HG03097 (cell line): Measurements from ENCODE around the gene INO80C.
"Not testable (repeated sequence)": the region's sequence is repeated elsewhere in the genome, so short reads cannot be mapped to it uniquely, and the experiment has no call there.

Experiments used
- ATAC-seq: cut with Tn5 transposase; IDR thresholded peaks from one replicate; pipeline ENCODE4 v1.9.1; 2021; ENCODE audit not compliant: unreplicated experiment, low FRiP score

INO80C gene

DNA sequence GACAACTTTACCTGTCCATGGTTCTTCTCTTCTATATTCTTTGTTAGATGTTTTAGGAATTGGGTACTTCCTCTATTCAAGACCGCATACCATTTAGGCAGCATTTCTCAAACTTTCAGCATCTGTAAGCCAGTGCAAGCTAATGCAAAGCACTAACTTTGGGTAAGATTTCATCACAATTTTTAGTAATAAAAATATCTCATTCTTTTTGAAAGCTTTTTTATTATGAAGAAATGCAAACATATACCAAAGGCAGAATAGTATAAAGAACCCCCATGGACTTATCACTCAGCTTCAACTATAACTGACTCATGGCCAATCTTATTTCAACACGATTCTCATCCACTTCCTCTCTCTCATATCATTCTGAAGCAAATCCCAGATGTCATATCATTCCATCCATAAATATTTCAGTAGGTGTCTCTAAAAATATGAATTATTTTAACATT lies 32.9 kb downstream of the INO80C start:
- no peak for ATAC-seq

DNA sequence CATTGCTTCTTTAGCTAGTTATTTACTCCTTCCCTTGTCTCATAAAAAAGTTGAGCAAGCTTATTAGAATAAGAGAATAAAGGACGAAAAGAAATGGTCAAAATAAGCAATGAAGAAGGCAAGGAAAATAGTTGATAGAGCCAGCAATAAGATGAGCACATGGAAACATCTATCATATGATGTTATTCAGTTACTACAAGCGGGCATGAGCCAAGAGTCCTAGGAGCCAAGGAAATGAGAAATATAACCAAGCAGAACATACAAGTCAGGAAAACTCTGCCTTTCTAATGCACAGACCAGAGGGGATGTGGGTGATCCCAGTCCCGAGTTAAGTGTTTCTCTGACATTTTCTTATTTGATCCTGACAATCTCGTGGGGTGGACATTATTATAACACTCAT lies 33.9 kb downstream of the INO80C start:
- no peak for ATAC-seq

DNA sequence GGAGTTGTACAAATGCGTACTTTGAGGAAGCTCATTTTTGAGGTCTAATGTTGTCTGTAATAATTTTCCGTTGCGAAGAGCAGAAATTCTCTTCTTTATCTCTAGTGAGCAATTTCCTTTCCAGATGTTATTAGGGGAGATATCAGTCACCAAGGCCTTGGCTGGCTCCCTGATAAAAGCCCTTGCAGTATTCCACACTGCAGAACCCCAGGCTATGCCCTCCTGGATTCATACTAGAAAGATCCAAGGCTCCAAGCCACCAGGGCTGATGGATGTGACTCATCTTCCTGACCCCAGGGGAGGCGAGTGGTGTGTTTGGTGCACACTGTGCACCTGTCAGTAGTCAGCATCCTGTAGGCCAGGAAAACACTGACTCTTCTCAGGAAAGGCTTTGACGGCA lies 34.7 kb downstream of the INO80C start:
- ATAC-seq: no peak

DNA sequence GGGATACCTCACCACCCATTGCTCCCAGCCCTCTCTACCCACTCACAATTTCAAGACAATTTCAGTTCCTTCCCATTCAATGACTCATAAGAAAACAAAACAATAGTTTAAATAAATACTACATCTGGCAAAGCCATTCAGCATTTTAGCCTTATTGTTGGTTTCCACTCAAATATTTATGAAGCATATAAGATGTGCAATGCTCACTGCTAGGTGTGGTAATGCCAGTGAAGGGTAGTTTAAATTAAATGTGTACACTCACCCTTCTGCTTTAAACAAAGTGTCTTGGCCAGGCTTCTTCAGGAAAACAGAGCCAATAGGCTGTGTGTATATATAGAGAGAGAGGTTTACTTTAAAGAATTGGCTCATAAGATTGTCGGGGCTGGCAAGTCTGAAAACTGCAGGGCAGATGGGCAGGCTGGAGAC lies 37.0 kb downstream of the INO80C start:
- ATAC-seq: no peak

DNA sequence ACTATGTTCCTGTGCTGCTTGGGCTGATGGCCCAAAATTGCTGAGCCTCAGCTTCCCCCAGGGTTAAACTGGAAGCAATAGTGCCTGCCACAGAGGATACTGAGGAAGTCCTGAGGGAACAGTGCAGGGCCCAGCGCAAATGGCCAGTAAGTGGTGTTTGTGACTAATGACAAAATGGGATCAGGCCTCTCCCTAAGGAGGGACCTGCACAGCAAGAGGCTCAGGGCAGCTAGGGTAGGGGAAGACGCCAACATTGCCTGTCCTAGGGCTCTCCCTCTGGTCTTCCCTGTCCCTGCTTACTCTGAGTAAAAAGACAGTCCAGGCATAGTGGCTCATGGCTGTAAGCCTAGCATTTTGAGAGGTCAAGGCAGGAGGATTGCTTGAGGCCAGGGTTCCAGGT lies 37.8 kb downstream of the INO80C start:
- ATAC-seq: no peak

DNA sequence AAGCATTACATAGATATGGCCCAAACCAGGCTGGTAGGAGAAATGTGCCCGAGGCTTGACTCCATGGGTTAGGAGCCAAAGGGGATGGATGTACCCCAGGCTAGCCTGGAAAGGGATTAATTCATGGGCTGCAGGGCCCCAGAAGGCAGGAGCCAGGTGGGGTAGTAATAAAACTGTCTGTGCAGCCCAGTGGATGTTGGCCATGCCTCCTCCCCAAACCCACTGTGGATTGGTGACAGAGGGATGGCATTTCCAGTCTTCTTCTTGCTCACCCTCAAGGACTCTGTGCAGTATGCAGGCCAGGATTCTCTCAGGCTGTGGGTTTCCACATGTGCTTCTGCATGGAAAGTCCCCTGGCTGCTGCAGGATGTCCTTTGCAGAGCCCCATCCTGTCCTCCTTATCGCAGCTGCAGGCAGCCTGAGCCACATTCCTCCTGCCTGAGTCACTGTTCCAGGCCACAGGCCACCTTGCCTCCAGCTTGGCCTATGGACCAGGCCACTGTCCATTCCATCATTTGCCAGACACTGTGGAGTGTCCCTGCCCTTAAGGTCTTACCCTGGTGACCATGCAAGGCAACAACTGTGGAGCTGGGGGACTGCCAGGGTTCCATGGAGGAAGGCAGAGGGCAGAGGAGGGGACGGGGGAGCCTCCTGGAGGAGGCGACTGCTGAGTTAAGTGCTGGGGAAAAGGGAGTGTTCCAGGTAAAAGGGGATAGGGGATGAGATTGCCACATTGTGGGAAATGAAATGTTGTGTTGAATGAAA lies 38.9 kb downstream of the INO80C start:
- no peak for ATAC-seq

DNA sequence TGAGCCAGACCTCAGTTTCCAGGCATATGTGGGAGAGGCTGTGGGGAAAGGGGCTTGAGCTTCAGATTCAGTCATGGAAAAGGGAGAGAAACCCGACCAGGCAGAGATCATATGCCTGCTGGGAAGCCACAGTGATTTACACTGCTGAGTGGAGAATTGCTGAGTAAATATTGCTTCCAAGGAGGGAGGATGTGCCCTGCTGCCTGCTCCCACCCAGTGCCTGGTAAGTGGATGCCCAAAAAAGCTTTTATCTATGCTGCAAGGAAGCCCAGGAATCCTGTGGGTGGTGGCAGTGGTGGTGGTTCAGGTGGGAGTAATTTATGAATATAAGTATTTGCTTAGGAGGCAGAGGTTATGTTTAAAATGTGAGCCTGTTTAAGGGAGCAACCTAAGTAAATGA lies 39.5 kb downstream of the INO80C start:
- ATAC-seq: no peak

DNA sequence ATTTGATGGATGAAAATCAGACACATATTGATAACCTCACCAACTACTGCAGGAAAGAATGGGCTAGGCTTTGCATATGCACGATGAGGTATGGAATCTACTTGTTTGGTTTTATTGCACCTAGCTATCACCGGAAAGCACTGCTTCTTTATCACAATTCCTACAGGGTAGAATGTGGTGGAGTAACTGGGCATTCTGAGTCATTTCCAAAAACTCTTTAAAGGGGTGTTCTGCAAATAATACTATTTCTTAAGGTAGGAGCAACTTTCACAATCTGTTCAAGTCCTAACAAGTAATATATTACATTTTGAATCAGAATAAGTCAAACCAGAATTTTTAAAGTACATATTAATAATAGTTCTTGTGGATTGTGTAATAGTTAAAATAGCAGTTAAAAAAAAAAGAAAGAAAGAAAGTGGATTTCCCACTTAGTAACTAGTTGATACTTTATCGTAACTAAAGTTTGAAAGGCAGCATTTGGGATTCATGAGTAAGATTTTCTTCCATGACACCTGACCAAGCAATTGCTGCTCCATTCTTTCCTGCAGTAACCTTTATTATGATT lies 40.5 kb downstream of the INO80C start:
- ATAC-seq: no peak

DNA sequence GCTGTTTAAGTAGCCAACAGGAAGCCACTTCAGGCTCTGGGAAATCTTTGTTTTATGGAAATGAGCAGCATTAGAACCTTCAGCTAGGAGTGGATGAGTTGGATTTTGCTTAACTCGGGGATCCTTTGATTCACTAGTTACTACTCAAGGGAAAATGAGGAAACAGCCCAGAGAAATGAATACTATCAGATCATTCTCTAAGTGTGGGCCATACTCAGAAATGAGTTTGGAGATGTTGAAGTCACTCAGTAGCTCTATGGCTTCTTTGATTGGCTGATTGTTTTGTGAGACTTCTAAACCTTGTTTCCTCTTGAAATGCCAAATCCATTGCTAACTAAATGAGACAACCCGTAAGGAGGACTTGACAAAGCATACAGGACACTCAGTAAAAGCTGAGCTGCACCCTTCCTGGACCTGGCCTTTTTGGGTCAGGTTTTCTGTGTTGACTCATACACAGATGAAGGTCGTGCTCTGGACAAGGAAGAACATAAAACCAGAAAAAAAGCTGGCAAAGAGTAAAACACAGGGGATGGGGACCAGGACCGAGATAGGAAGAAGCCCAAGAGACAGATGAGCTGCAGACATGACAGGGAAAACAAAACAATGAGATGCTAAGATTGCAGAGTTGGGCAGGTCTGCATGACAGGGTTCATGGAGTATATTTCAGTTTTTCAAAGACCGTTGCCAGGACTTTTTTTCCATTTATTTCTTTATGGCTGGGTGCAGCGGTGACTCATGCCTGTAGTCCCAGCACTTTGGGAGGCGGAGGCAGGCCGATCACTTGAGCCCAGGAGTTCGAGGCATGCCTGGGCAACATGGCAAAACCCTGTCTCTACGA lies 41.6 kb downstream of the INO80C start:
- ATAC-seq: no peak

DNA sequence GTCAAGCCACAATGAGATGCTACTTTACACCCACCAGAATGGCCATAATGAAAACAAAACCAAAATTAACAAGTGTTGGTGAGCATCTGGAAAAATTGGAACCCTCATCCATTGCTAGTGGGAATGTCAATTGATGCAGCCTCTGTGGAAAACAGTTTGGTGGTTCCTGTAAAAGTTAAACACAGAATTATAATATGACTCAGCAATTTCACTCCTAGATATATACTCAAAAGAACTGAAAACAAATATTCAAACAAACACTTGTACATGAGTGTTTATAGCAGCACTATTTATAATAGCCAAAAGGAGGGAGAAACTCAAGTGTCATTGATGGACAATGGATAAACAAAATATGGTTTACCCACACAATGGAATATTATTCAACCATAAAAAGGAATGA lies 43.0 kb downstream of the INO80C start:
- ATAC-seq: no peak

DNA sequence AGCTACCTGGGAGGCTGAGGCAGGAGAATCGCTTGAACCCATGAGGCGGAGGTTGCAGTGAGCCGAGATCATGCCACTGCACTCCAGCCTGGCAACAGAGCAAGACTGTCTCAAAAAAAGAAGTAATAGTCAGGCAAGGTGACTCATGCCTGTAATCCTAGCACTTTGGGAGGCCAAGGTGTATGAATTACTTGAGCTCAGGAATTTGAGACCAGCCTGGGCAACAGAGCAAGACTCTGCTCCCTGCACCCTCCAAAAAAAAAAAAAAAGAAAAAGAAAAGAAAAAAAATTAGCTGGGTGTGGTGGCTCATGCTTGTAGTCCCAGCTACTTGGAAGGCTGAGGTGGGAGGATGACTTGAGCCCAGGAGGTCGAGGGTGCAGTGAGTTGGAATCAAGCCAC lies 44.7 kb downstream of the INO80C start:
- not testable (repeated sequence) for ATAC-seq

DNA sequence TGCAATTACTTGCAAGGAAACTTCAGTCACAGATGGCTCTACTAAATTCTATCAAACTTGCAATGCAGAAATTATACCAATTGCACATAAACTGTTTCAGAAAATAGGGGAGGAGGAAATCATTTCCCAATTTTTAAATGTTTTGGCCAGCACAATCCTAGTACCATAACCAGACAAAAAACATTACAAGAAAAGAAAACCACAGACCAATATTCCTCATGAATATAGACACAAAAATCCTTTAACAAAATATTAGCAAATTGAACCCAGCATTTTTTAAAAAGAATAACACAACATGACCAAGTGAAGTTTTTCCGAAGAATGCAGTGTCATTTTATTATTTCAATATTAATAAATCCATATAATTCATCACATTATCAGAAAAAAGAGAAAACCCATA lies 45.8 kb downstream of the INO80C start:
- ATAC-seq: no peak

DNA sequence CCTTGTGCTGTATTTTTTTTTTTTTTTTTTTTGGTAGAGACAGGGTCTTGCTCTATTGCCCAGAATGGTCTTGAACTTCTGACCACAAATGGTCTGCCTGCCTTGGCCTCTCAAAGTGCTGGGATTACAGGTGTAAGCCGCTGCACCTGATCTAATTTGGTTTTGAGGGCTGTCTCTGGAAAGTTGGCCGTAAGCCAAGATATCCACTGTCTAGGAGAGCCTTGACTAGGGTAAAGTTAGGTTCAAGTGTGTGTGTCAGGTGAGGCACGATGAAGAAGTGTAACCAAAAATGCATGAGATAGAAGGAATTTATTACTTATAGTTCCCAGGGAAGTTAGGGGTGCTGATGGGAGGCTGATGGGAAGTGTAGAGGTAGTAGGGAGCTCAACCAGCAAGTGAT lies 46.7 kb downstream of the INO80C start:
- no peak for ATAC-seq

DNA sequence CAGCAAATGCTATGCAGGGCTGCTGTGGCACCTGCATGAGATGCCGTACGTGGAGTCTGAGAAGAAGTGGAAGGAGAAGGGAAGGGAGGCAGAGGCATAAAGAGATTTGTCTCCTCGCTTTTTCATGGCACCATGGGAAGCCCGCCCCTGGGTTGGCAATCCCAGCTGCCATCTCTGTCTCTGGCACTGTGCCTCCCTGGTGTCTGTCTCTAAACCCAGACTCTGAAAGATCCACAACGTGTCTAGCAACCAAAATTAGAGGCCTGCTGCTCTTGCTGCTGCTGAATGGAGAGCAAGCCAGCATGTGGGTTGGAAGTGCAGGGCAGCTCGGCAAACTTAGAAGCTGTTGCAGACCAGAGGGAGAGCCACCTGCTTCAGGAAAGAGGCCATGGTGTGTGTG lies 53.1 kb downstream of the INO80C start:
- ATAC-seq: no peak

DNA sequence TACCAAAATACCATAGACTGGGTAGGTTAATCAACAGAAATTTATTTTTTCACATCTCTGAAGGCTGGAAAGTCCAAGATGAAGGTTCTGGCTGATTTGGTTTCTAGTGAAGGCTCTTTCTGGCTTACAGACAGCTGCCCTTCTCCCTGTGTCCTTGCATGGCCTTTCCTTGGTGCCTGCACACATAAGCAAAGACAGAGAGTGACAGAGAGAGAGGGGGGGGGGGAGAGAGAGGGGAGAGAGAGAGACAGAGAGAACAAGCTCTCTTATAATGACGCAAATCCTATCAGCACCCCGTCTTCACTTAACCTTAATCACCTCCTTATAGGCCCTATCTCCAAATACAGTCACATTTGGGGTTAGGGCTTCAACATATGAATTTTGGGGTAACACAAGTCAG lies 53.9 kb downstream of the INO80C start:
- ATAC-seq: no peak

DNA sequence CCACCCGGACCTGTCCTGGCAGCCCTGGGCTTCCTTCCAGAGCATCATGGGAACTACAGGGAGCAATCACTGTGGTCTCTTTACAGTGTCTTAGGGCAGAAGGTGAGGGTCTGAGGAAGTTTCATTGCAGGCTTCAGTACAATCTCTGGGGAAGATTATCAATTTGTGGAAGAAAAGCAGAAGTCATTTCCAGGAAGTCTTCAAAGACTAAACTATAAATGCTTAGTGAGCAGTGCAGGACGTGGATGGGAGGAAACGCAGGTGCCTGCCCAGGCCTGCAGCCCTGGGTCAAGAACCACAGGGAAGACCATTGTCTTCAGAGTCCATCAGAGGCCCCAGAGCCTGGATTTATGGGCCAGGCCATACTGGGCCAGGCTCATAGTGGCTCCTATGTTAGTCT lies 54.3 kb downstream of the INO80C start:
- ATAC-seq: no peak

DNA sequence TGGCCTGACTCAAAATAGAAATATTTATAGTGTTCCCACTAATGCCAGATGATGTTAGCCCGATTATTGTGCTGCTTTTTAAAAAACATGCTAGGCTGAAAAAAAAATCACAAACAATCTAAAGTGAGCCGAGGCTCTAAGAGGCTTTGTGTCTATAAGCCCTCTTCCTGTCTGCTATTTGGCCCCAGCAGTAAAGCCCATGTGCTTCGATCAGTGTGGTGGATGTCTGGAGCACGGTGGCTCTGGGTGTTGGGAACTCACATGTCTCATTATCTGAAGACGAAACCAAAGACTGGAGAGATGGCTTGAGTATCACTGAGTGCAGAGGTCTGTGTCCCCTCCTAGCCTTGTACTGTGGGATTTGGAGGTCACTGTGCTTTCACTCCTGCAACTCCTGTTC lies 55.1 kb downstream of the INO80C start:
- no peak for ATAC-seq

DNA sequence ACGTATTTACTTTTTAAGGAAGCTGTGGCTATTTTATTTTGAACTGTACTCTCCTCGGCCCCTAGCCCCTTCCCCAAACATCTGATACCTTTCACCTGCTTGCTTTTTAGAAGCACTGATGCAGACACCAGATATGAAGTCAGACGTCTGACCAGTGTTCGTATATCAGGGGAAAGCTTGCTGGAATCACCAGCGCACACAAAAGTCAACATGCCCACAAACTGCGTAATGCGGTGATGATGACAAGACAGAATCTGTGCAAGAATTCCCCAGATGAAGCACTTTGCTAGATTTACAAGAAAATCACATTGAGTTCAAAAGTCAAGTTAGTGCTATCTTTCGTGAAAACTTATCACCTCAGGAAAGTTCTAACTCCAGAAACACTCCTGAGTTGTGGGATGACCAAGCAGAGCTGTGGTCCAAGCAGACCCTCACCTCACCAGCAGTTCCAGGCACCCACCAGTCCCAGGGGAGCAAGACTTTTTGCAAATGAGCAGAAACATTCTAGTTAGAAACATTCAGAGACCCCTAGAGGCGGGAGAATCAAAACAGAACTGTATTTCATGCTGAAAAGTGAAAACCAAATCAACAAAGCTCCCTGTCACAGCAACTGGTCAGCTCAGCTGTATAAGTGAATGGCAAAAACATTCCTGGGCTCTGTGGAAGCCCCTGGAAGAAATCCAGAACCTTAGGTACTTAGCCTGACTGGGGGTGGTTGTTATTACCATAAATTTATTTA lies 55.7 kb downstream of the INO80C start:
- ATAC-seq: no peak

DNA sequence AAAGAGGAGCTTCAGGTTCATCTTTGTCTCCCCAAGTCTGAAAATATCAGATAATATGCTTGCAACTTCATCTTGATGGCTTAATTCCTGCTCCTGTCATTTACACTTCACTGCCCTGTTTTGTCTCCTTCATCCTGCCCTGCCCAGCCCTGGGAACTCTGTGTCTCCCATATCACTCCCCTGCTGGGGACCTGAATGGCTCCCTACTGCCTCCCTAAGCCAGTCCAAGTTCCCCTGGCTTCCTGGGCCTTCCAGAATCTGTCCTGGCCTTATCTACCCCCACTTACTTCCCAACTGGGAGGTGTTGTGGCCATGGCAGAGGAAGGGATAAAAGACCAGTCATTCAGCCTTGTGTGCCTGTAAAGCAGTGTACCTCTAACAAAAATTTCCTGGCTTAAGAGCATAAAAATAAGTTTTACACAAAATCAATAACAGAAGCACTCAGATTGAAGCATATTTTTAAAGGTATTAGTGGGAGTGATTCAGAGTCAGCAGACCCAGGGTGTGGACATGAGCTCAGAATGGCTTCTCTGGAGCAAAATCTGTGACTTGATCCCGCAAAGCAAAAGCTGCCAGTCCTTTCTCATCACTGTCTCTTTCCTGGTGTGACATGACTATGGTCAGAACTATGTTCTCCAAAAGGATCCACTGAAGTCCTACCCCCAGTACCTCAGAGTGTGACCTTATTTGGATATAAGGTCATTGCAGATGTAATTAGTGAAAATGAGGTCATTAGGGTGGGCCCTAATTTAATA lies 59.1 kb downstream of the INO80C start:
- no peak for ATAC-seq

DNA sequence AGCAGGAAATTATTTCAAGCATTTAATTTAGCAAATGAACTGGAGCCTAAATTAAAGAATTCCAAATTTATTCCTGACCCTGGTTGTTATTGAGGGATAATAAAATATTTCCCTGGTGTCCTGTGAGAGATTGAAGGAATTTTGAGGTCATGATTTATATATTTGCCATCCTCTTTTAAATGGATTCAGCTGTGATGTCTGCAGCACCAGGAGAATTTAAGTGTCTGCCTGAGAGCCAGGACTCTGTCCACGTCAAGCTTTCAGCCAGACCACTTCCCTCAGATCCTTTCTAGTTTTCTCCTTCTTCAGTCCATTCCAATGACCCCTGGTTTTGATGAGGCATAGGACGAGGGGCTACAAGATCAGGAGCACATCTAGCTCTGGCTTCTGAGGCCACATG lies 59.9 kb downstream of the INO80C start:
- ATAC-seq: no peak
